Skeletal muscle tissue (tissue), 4 donors: ENCODE data around the gene BRICD5. TPM values are rescaled to one million over a fixed set of nuclear protein-coding genes. Genes with fewer than 3 reads are reported as not detected.
"Not testable (repeated sequence)": the region's sequence is repeated elsewhere in the genome, so short reads cannot be mapped to it uniquely, and the experiment has no call there.

ENCODE experiments used
- H3K27ac ChIP-seq: one replicate; pipeline ENCODE4 v1.7.0; 2013; ENCODE audit warnings: mild to moderate bottlenecking, low read depth, low read length, inconsistent platforms
- H3K27me3 ChIP-seq, 3 donors: one replicate each; pipeline ENCODE4 v1.7.0; 2013; ENCODE audit warnings: low read length in 3 of 3; ENCODE audit not compliant: control insufficient read depth in 3 of 3, insufficient read depth in 3 of 3
- H3K36me3 ChIP-seq, 3 donors: one replicate each; pipeline ENCODE4 v1.7.0; 2013; ENCODE audit warnings: low read length in 3 of 3; ENCODE audit not compliant: control insufficient read depth in 3 of 3, insufficient read depth in 3 of 3
- H3K4me1 ChIP-seq, 3 donors: one replicate each; pipeline ENCODE4 v1.7.0; 2013; ENCODE audit warnings: low read length in 3 of 3, mild to moderate bottlenecking in 3 of 3; ENCODE audit not compliant: control insufficient read depth in 3 of 3, insufficient read depth in 3 of 3
- H3K4me3 ChIP-seq, 3 donors: one replicate each; pipeline ENCODE4 v1.7.0; 2013; ENCODE audit warnings: low read length in 3 of 3
- H3K9ac ChIP-seq, 3 donors: one replicate each; pipeline ENCODE4 v1.7.0; 2013; ENCODE audit warnings: low read length in 3 of 3, mild to moderate bottlenecking in 3 of 3, moderate library complexity in 2 of 3, low read depth in 1 of 3
- H3K9me3 ChIP-seq, 3 donors: one replicate each; pipeline ENCODE4 v1.7.0; 2013; ENCODE audit warnings: low read length in 3 of 3; ENCODE audit not compliant: control insufficient read depth in 3 of 3
- total RNA-seq: library from RNA; depleted of rRNA; stranded (reverse); fragments of >200 nt; gene quantifications from one replicate; pipeline ENCODE4 v1.2.3, GENCODE V29; 2014
- donor health status: Osteomylitis.

BRICD5 gene
- total RNA-seq, 1 donor from 2014 or later = 2.1 TPM

GRCh38 chr16:2203119-2203688 lies 7.5 kb downstream of the BRICD5 start:
- not testable (repeated sequence) for H3K27me3 ChIP-seq, H3K9ac ChIP-seq, H3K27ac ChIP-seq, H3K9me3 ChIP-seq, H3K4me3 ChIP-seq
- Histone ChIP-seq H3K36me3 (peaks cover 14 to 17% (median 15%) of the 10 kb centered on the region in 3 donors), H3K4me1 (peaks cover 19 to 28% (median 25%) of the 10 kb centered on the region in 3 donors)

DNA sequence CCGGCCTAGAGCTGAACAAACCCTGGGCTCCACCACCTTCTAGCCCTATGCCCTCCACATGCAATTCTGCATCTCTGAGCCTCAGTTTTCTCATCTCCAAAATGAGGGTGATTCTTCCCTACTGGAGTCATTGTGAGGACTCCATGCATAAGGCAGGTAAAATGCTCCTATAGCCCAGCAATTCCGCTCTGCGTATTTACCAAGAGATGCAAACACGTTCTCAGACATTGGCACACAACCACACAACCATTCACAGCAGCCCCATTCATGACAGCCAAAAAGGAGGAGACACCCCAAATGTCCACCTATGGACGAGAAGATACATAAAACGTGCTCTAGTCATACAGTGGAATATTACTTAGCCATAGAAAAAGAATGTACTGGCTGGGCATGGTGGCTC lies 10.3 kb downstream of the BRICD5 start:
- Histone ChIP-seq H3K4me1 (peaks cover 5 to 13% (median 9%) of the 10 kb centered on the region in 3 donors), H3K9me3 (no peaks in the 10 kb centered on the region), H3K9ac (no peak overlapping the region), H3K4me3 (no peak overlapping the region), H3K27ac (no peak overlapping the region), H3K36me3 (no peaks in the 10 kb centered on the region), H3K27me3 (peaks cover 18 to 22% (median 20%) of the 10 kb centered on the region in 3 donors)

GRCh38 chr16:2199621-2200139 lies 11.0 kb downstream of the BRICD5 start:
- Histone ChIP-seq H3K4me1 (peaks cover 2 to 15% (median 7%) of the 10 kb centered on the region in 3 donors), H3K36me3 (no peaks in the 10 kb centered on the region), H3K27me3 (peaks cover 25 to 29% (median 27%) of the 10 kb centered on the region in 3 donors), H3K9me3 (no peaks in the 10 kb centered on the region), H3K9ac (no peak overlapping the region), H3K4me3 (no peak overlapping the region), H3K27ac (no peak overlapping the region)

GRCh38 chr16:2199095-2199494 lies 11.6 kb downstream of the BRICD5 start:
- Histone ChIP-seq H3K4me1 (peaks cover 0 to 11% (median 5%) of the 10 kb centered on the region in 3 donors), H3K9me3 (no peaks in the 10 kb centered on the region), H3K4me3 (no peak overlapping the region), H3K27me3 (peaks cover 30 to 35% (median 32%) of the 10 kb centered on the region in 3 donors), H3K9ac (no peak overlapping the region), H3K27ac (no peak overlapping the region), H3K36me3 (no peaks in the 10 kb centered on the region)

- Histone ChIP-seq H3K9ac (no peak overlapping the region), H3K27me3 (peaks cover 38 to 41% (median 41%) of the 10 kb centered on the region in 3 donors), H3K4me3 (no peak overlapping the region), H3K4me1 (peaks cover 0 to 11% (median 5%) of the 10 kb centered on the region in 3 donors), H3K9me3 (no peaks in the 10 kb centered on the region), H3K27ac (no peak overlapping the region), H3K36me3 (no peaks in the 10 kb centered on the region)
Observed at GRCh38 chr16:2198283-2198682, 12.4 kb downstream of the BRICD5 start.

DNA sequence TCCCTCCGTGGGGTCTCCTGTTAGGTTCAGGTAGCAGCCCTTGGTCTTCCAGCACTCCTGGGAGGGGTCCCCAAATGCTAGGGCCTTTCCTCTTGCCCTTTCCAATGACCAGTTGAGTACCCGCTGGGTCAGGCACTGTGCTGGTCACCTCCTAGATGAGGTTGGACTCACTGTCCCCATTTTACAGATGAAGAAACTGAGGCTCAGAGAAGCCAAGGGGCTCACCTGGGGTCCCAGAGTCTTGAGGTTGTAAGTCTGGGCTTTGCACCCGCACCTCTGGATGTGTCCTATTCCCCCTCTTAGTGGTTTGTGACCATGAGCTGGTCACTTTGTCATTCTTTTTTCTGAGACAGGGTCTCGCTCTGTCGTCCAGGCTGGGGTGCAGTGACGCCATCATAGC lies 12.9 kb downstream of the BRICD5 start:
- H3K9ac ChIP-seq = no peak overlapping the region
- H3K4me1 ChIP-seq = peaks cover 0 to 11% (median 5%) of the 10 kb centered on the region in 3 donors
- H3K4me3 ChIP-seq = no peak overlapping the region
- peaks cover 38 to 41% (median 41%) of the 10 kb centered on the region in 3 donors for H3K27me3 ChIP-seq
- no peaks in the 10 kb centered on the region for H3K36me3 ChIP-seq
- H3K27ac ChIP-seq = no peak overlapping the region
- H3K9me3 ChIP-seq = no peaks in the 10 kb centered on the region

DNA sequence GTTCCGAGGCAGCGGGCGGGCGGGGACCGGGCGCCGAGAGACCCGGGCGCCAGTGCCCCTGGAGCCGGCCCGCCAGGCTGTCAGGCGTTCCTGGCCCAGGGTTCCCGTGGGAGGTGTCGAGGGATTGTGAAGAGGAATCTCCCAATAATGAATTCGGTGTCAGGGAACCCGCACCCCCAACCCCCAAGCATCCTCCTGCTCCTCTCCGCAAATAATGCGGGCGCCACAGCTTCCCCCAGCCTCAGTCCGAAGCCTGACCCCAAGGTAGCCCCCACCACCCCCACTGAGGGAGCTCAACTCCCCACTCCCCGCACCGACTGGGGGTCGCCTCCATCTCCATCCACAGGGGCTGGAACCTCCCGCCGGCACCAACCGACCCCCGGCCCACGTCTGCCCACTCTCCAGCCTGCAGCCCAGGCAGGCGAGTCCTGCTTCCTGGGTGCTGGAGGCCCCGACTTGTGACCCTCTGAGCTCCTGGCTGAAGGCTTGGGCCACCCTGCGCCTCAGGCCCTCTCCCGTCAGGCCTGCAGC lies 13.6 kb downstream of the BRICD5 start:
- Histone ChIP-seq H3K4me1 (peaks cover 0 to 11% (median 5%) of the 10 kb centered on the region in 3 donors), H3K4me3 (no peak overlapping the region), H3K9ac (no peak overlapping the region), H3K27me3 (peaks cover 38 to 41% (median 41%) of the 10 kb centered on the region in 3 donors), H3K27ac (no peak overlapping the region), H3K36me3 (no peaks in the 10 kb centered on the region), H3K9me3 (no peaks in the 10 kb centered on the region)

GRCh38 chr16:2196162-2196980 lies 14.3 kb downstream of the BRICD5 start, which contains the start of gene CASKIN1:
CASKIN1 (minus strand) TSS chr16:2196605; CDS start chr16:2196432, 173 bp downstream.
- Histone ChIP-seq H3K9ac (peak within 1 kb of the TSS in 1 of 3 donors; percentile 16), H3K27me3 (peaks cover 38 to 41% (median 41%) of the 10 kb centered on the region in 3 donors), H3K9me3 (no peaks in the 10 kb centered on the region), H3K4me1 (peaks cover 0 to 11% (median 5%) of the 10 kb centered on the region in 3 donors), H3K4me3 (no peak within 1 kb of the TSS), H3K36me3 (no peaks in the 10 kb centered on the region), H3K27ac (no peak within 1 kb of the TSS)

DNA sequence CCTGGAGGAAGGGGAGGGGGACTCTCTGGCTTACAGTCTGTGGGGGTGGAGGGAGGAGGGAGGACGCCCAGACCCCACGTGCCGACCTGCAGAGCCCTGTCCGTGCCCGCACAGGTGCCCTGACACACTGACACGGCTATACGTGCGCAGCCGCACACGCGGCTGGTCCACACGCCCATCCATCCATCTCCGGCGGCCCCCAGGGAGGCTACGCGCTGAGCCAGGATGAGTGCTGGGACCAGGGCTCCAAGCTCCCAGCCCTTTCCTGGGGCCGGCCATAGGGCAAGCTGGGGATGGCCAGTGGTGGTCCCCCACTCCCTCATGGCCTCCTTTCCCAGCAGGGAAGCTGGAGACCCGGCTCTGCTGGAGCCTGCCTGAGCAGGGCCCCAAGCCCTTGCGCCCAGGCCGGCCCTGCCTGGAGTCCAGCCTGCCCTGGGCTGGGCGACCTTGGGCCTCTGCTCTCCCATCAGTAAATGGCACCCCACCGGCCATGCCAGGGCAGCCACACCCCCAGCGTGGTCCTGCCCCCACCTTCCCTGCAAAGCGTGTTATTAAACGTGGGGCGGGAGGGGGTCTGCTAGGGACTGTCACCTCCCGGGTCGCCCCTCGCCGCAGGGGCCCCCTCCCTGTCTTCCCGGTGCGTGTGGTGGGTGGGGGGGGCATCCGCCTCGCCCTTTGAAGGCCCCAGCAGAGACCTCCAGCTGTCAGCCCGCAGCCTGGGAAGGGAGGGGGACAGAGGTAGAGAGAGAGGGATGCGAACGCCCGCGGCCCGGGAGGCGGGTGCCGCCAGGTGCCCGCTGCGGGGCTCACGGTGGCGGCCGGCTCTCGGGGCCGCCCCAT lies 15.1 kb downstream of the BRICD5 start:
- H3K9ac ChIP-seq = peak overlapping the region in 1 of 3 donors; percentile 16
- no peaks in the 10 kb centered on the region for H3K36me3 ChIP-seq
- H3K4me3 ChIP-seq = no peak overlapping the region
- H3K9me3 ChIP-seq = no peaks in the 10 kb centered on the region
- H3K27ac ChIP-seq = no peak overlapping the region
- H3K4me1 ChIP-seq = peaks cover 0 to 11% (median 5%) of the 10 kb centered on the region in 3 donors
- peaks cover 38 to 41% (median 41%) of the 10 kb centered on the region in 3 donors for H3K27me3 ChIP-seq
